GM13977 (cell line): ENCODE data around the gene NACC1.

ENCODE experiments used
- DNase-seq: peaks from one replicate; pipeline ENCODE4 v3.0.0; 2012; ENCODE audit warnings: low spot score
- CTCF ChIP-seq: IDR thresholded peaks from 2 replicates; pipeline ENCODE4 v1.5.1; 2012; ENCODE audit warnings: mild to moderate bottlenecking, control low read depth; ENCODE audit not compliant: insufficient read depth; ENCODE audit errors: extremely low read depth, missing control alignments
- in situ Hi-C: fragments of 300-500 bp; cut with MboI; formaldehyde crosslinking; loops from one replicate; pipeline ENCODE4 v1.12.0; 2022; ENCODE audit warnings: low sequenced_read_pairs, low pct_unique_long_range_greater_than_20kb, mixed read lengths, inconsistent platforms; ENCODE audit not compliant: unreplicated experiment

Gene NACC1

GRCh38 chr19:13133241-13133870, 15.3 kb downstream of the NACC1 start:
- in situ Hi-C loops, result no loop called here
- TF ChIP-seq CTCF, result no peak
- no peak for DNase-seq

- DNase-seq, result no peak
- no peak for TF ChIP-seq CTCF
- in situ Hi-C loops, result no loop called here
Observed at GRCh38 chr19:13134626-13135025, 16.6 kb downstream of the NACC1 start.

GRCh38 chr19:13135068-13136062, 17.3 kb downstream of the NACC1 start:
- in situ Hi-C loops, result no loop called here
- no peak for DNase-seq
- no peak for TF ChIP-seq CTCF

- TF ChIP-seq CTCF, result no peak
- no peak for DNase-seq
- in situ Hi-C loops, result no loop called here
Observed at GRCh38 chr19:13137290-13137794, 19.3 kb downstream of the NACC1 start.

GRCh38 chr19:13138171-13138915, 20.3 kb downstream of the NACC1 start:
- no peak for DNase-seq
- no peak for TF ChIP-seq CTCF
- in situ Hi-C loops, result no loop called here

- no peak for TF ChIP-seq CTCF
- in situ Hi-C loops, result no loop called here
- DNase-seq, result no peak
Observed at GRCh38 chr19:13138916-13139198, 20.8 kb downstream of the NACC1 start.
